HCT116 (cell line): ENCODE results near the gene TCF21. TPM values are rescaled to one million over a fixed set of nuclear protein-coding genes. Genes with fewer than 3 reads are reported as not detected.
"Not testable (repeated sequence)": the region's sequence is repeated elsewhere in the genome, so short reads cannot be mapped to it uniquely, and the experiment has no call there.

Source experiments
- ATAC-seq: fragments of 200-7000 bp; cut with Tn5 transposase; 2 replicates; pipeline ENCODE4 v1.9.1; 2020; ENCODE audit warnings: mild to moderate bottlenecking, moderate library complexity
- BruUV-seq: library from RNA; stranded (reverse); fragments of 400-500 nt; replicated peaks from 2 replicates; lab custom pipeline; 2021; lab: Mats Ljungman, UMichigan
- CTCF ChIA-PET: fragments of 300-600 bp; sonication (Branson Sonifier 250); formaldehyde crosslinking; loops from one replicate; lab custom pipeline; 2021; ENCODE audit warnings: antibody characterized with exemption; lab: Charles Lee
- POLR2A ChIA-PET: fragments of 300-600, 350-600 bp; sonication (Branson Sonifier 250); formaldehyde crosslinking; loops from one replicate; lab custom pipeline; 2021; ENCODE audit warnings: antibody characterized with exemption; lab: Charles Lee
- RAD21 ChIA-PET, 2 experiments: fragments of 300-600 bp; sonication (Branson Sonifier 250); formaldehyde crosslinking; loops; one replicate each; lab custom pipeline; 2023; ENCODE audit warnings: low total read pairs in 2 of 2; ENCODE audit not compliant: uncharacterized antibody in 2 of 2, unreplicated experiment in 2 of 2, low non-redundant PET in 1 of 2; lab: Charles Lee
- DNase-seq: peaks from one replicate; pipeline ENCODE4 v3.0.0-alpha.2; 2010; ENCODE audit warnings: low read depth, low spot score
- H2AFZ ChIP-seq: fragments of 200-600 bp; shearing (Covaris generic), sonication (generic); 2 replicates; pipeline ENCODE4 v1.6.1; 2017; ENCODE audit warnings: low read depth, mixed run types, mixed read lengths, antibody characterized with exemption, low read length; ENCODE audit not compliant: poor library complexity, severe bottlenecking
- H3K27ac ChIP-seq: 2 replicates; pipeline ENCODE4 v1.5.1; 2012; ENCODE audit warnings: low read depth, low read length
- H3K27me3 ChIP-seq: fragments of 200-600 bp; sonication (generic); 2 replicates; pipeline ENCODE4 v1.6.1; 2016; ENCODE audit warnings: mixed run types, low read length, mixed read lengths; ENCODE audit not compliant: insufficient read depth
- H3K36me3 ChIP-seq, 2 experiments: fragments of 200-500 bp in 1 of 2; fragments of 200-600 bp in 1 of 2; sonication (Bioruptor generic) in 1 of 2; sonication (generic) in 1 of 2; 2 replicates each; pipeline versions ENCODE4 v1.5.1 to v1.6.1; 2014 to 2016; ENCODE audit warnings: low read length in 2 of 2, inconsistent platforms in 1 of 2, mixed read lengths in 1 of 2, mixed run types in 1 of 2; ENCODE audit not compliant: insufficient read depth in 2 of 2, control insufficient read depth in 1 of 2
- H3K4me1 ChIP-seq, 2 experiments: fragments of 200-600 bp in 1 of 2; sonication (generic) in 1 of 2; 2 replicates each; pipeline versions ENCODE4 v1.5.1 to v1.6.1; 2012 to 2017; ENCODE audit warnings: low read length in 2 of 2, inconsistent platforms in 1 of 2, mild to moderate bottlenecking in 1 of 2, mixed read lengths in 1 of 2, mixed run types in 1 of 2, moderate library complexity in 1 of 2; ENCODE audit not compliant: insufficient read depth in 2 of 2, control insufficient read depth in 1 of 2
- H3K4me2 ChIP-seq: fragments of 200-600 bp; sonication (generic); 2 replicates; pipeline ENCODE4 v1.6.1; 2017; ENCODE audit warnings: mixed run types, low read length, mixed read lengths
- H3K4me3 ChIP-seq, 2 experiments: fragments of 200-600 bp in 1 of 2; sonication (generic) in 1 of 2; replicated peaks in 1 of 2; 2 replicates each; pipeline ENCODE4 v1.5.1; 2011 to 2016; ENCODE audit warnings: low read length in 2 of 2, control low read depth in 1 of 2, low read depth in 1 of 2, mild to moderate bottlenecking in 1 of 2, mixed read lengths in 1 of 2, mixed run types in 1 of 2
- H3K79me2 ChIP-seq: fragments of 200-600 bp; sonication (generic); 2 replicates; pipeline ENCODE4 v1.6.1; 2017; ENCODE audit warnings: mild to moderate bottlenecking, mixed run types, low read length, moderate library complexity, mixed read lengths; ENCODE audit not compliant: insufficient read depth
- H3K9ac ChIP-seq: fragments of 200-600 bp; sonication (generic); 2 replicates; pipeline ENCODE4 v1.6.1; 2016; ENCODE audit warnings: low read length, mixed read lengths
- H3K9me2 ChIP-seq: fragments of 200-600 bp; sonication (generic), shearing (Covaris generic); 2 replicates; pipeline ENCODE4 v1.6.1; 2017; ENCODE audit warnings: mixed run types, mild to moderate bottlenecking, moderate library complexity; ENCODE audit not compliant: insufficient read depth
- H3K9me3 ChIP-seq, 2 experiments: fragments of 200-500 bp in 1 of 2; fragments of 200-600 bp in 1 of 2; sonication (Bioruptor generic) in 1 of 2; sonication (generic) in 1 of 2; 2 replicates each; pipeline ENCODE4 v1.6.1; 2014 to 2017; ENCODE audit warnings: low read length in 2 of 2, mixed read lengths in 2 of 2, inconsistent platforms in 1 of 2, low read depth in 1 of 2, mild to moderate bottlenecking in 1 of 2, mixed run types in 1 of 2, moderate library complexity in 1 of 2; ENCODE audit not compliant: control insufficient read depth in 1 of 2, insufficient read depth in 1 of 2
- H4K20me1 ChIP-seq: fragments of 200-600 bp; sonication (generic), shearing (Covaris generic); 2 replicates; pipeline ENCODE4 v1.6.1; 2017; ENCODE audit warnings: mixed run types, mild to moderate bottlenecking, moderate library complexity; ENCODE audit not compliant: insufficient read depth
- EZH2 ChIP-seq: fragments of 200-600 bp; sonication (generic); IDR thresholded peaks from 2 replicates; pipeline ENCODE4 v1.6.1; 2017; ENCODE audit warnings: antibody characterized with exemption, mixed run types
- RAD21 ChIP-seq: IDR thresholded peaks from 2 replicates; pipeline ENCODE4 v1.6.1; 2012; ENCODE audit warnings: low read depth, mild to moderate bottlenecking
- YY1 ChIP-seq: IDR thresholded peaks from 2 replicates; pipeline ENCODE4 v1.6.1; 2011; ENCODE audit warnings: low read length, low read depth, moderate library complexity, mild to moderate bottlenecking; ENCODE audit not compliant: insufficient replicate concordance; ENCODE audit errors: extremely low read depth
- intact Hi-C: fragments of 100-400 bp; cut with micrococcal nuclease; formaldehyde crosslinking; loops from 2 replicates; pipeline ENCODE4 v1.10.0; 2022
- total RNA-seq: library from RNA; stranded (reverse); gene quantifications from one replicate; pipeline ENCODE4 v1.2.1, GENCODE V29; 2021; ENCODE audit not compliant: unreplicated experiment
- TF ChIP-seq, protein P1 (sequence below), 3 experiments: fragments of 200-600 bp in 1 of 3; sonication (generic) in 1 of 3; IDR thresholded peaks in 2 of 3; conservative IDR thresholded peaks in 1 of 3; 2 replicates each; pipeline ENCODE4 v1.5.1; 2012 to 2017; ENCODE audit warnings: low read depth in 2 of 3, low read length in 2 of 3, antibody characterized with exemption in 1 of 3, borderline replicate concordance in 1 of 3, control low read depth in 1 of 3, mild to moderate bottlenecking in 1 of 3, mixed read lengths in 1 of 3, mixed run types in 1 of 3, moderate library complexity in 1 of 3; ENCODE audit not compliant: insufficient read depth in 1 of 3

Gene TCF21
- total RNA-seq, 1 experiment from 2014 or later, result 0.20 TPM

DNA sequence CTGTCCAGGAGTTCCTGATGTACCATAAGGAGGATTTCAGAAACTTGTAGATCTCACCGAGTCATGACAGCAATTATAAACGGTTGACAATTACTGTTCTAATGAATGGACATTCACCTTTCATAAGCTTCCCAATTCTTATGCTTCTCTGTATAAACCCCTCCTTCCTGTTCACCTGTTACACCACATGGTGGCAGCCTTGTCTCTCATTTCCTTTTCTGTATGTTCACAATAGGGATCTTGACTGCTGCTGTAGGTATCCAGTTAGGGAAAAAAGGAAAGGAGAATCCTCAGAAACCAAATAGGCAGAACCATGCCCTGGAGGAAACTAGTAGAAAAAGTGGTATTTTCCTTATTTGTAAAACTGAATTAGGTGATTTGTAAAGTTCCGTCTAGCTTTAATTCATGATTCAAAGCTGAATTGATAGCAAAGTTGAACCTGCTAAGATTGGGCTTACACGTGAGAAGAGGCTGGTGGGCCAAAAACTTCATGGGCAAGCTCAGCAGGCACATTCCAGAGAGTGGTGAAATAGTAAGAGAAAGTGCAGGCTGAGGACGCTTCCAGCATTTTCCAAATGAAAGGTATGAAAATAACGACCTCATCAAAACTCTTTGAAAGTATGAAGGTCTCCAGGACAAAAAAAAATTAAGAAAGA, 35.2 kb downstream of the TCF21 start:
- POLR2A ChIA-PET, result interaction anchor here (0.5 to 1.9 kb wide), 3 partner anchors 20 to 956 kb away, joined by 3 to 23 read pairs (median 3); no protein-coding TSS in a partner anchor
- no peaks in the 10 kb centered on the region for H3K27me3 ChIP-seq
- peak; percentile 92 for ATAC-seq
- TF ChIP-seq YY1 (peak; percentile 19), EZH2 (no peak), RAD21 (peak; percentile 98)
- TF ChIP-seq, protein P1, sequence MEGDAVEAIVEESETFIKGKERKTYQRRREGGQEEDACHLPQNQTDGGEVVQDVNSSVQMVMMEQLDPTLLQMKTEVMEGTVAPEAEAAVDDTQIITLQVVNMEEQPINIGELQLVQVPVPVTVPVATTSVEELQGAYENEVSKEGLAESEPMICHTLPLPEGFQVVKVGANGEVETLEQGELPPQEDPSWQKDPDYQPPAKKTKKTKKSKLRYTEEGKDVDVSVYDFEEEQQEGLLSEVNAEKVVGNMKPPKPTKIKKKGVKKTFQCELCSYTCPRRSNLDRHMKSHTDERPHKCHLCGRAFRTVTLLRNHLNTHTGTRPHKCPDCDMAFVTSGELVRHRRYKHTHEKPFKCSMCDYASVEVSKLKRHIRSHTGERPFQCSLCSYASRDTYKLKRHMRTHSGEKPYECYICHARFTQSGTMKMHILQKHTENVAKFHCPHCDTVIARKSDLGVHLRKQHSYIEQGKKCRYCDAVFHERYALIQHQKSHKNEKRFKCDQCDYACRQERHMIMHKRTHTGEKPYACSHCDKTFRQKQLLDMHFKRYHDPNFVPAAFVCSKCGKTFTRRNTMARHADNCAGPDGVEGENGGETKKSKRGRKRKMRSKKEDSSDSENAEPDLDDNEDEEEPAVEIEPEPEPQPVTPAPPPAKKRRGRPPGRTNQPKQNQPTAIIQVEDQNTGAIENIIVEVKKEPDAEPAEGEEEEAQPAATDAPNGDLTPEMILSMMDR (IDR thresholded peaks at IDR 0.05 in 2 of 3, conservative IDR thresholded peaks at IDR 0.05 in 1 of 3; ENCODE audit: borderline replicate concordance in 1 of 3, insufficient read depth in 1 of 3, low read depth in 2 of 3, low read length in 2 of 3), result peak; percentile 69 to 92 (median 88)
- TF ChIP-seq, all 23 proteins: peak for 3
- no peak overlapping the region for H3K9ac ChIP-seq
- H3K9me2 ChIP-seq, result no peaks in the 10 kb centered on the region
- no TSS peak for BruUV-seq
- H3K4me3 ChIP-seq, result no peak overlapping the region
- H3K9me3 ChIP-seq, result no peaks in the 10 kb centered on the region
- no peaks in the 10 kb centered on the region for H3K79me2 ChIP-seq
- H3K4me1 ChIP-seq, result peaks cover 3 to 5% of the 10 kb centered on the region in 2 experiments; a peak in 1 of 4 replicates
- H3K4me2 ChIP-seq, result no peak overlapping the region
- intact Hi-C loops, result loop anchor here (1.0 kb wide), 3 partner anchors 49 to 173 kb away; no protein-coding TSS in a partner anchor
- H2AFZ ChIP-seq, result peak overlapping the region; percentile 27
- ChIA-PET RAD21 (interaction anchor here (0.7 to 3.9 kb wide), 14 partner anchors 9 to 355 kb away, joined by 3 to 92 read pairs (median 4); partner anchors contain the start of gene SLC2A12 (in 1 of the 2)), CTCF (interaction anchor here (0.5 to 8.3 kb wide), 22 partner anchors 8 to 1081 kb away, joined by 3 to 510 read pairs (median 5); no protein-coding TSS in a partner anchor)
- DNase-seq, result peak; percentile 78
- H3K36me3 ChIP-seq, result no peaks in the 10 kb centered on the region
- H3K27ac ChIP-seq, result no peak overlapping the region
- H4K20me1 ChIP-seq, result no peaks in the 10 kb centered on the region

DNA sequence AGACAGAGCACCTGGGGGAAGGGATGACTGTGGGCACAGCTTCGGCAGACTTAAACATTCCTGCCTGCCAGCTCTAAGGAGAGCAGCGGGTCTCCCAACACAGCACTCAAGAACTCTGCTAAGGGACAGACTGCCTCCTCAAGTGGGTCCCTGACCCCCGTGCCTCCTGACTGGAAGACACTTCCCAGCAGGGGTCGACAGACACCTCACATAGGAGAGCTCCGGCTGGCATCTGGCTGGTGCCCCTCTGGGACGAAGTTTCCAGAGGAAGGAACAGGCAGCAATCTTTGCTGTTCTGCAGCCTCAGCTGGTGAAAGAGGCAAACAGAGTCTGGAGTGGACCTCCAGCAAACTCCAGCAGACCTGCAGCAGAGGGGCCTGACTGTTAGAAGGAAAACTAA, 42.3 kb downstream of the TCF21 start:
- CTCF ChIA-PET, result interaction anchor here (3.5 kb wide), 1 partner anchor 166 kb away, joined by 18 read pairs; no protein-coding TSS in a partner anchor
- H3K9me3 ChIP-seq, H3K4me3 ChIP-seq, H4K20me1 ChIP-seq, H3K4me2 ChIP-seq, H2AFZ ChIP-seq, H3K4me1 ChIP-seq, POLR2A ChIA-PET, H3K27me3 ChIP-seq, DNase-seq, H3K9ac ChIP-seq, BruUV-seq, H3K27ac ChIP-seq, H3K36me3 ChIP-seq, ATAC-seq, H3K9me2 ChIP-seq, H3K79me2 ChIP-seq, intact Hi-C loops, RAD21 ChIA-PET: not testable (repeated sequence)
- peak; percentile 17; the same call in 1 of the 2 replicates for TF ChIP-seq RAD21
- TF ChIP-seq, protein P1 (IDR thresholded peaks at IDR 0.05 in 2 of 3, conservative IDR thresholded peaks at IDR 0.05 in 1 of 3; ENCODE audit: borderline replicate concordance in 1 of 3, insufficient read depth in 1 of 3, low read depth in 2 of 3, low read length in 2 of 3), result 0 out of 6 replicates have a peak, but pooled peaks of 1 of the 3 experiments have one; percentile 6

DNA sequence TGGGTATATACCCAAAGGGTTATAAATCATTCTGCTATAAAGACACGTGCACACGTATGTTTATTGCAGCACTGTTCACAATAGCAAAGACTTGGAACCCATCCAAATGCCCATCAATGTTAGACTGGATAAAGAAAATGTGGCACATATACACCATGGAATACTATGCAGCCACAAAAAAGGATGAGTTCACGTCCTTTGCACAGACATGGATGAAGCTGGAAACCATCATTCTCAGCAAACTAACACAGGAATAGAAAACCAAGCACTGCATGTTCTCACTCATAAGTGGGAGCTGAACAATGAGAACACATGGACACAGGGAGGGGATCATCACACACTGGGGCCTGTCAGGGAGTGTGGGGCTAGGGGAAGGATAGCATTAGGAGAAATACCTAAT, 47.4 kb downstream of the TCF21 start:
- H3K9me3 ChIP-seq, H3K9me2 ChIP-seq, H2AFZ ChIP-seq, H3K4me2 ChIP-seq, ATAC-seq, CTCF ChIA-PET, H3K9ac ChIP-seq, H3K27ac ChIP-seq, H4K20me1 ChIP-seq, intact Hi-C loops, RAD21 ChIA-PET, H3K27me3 ChIP-seq, H3K36me3 ChIP-seq, BruUV-seq, H3K4me3 ChIP-seq, H3K4me1 ChIP-seq, H3K79me2 ChIP-seq, POLR2A ChIA-PET, DNase-seq: not testable (repeated sequence)
